Activated CD4-positive, alpha-beta T cell treated with anti-CD3 and anti-CD28 coated beads, Interleukin-10, Interleukin-2, amounts not matched to agents 100 ng/mL and 50 ng/mL, durations not matched to agents 16 hours and 8 hours (primary cell): Measurements from ENCODE around the gene MINDY2.
"Not testable (repeated sequence)": the region's sequence is repeated elsewhere in the genome, so short reads cannot be mapped to it uniquely, and the experiment has no call there.

Source experiments
- DNase-seq: peaks from one replicate; pipeline ENCODE4 v3.0.0-alpha.2; 2020

Gene MINDY2

DNA sequence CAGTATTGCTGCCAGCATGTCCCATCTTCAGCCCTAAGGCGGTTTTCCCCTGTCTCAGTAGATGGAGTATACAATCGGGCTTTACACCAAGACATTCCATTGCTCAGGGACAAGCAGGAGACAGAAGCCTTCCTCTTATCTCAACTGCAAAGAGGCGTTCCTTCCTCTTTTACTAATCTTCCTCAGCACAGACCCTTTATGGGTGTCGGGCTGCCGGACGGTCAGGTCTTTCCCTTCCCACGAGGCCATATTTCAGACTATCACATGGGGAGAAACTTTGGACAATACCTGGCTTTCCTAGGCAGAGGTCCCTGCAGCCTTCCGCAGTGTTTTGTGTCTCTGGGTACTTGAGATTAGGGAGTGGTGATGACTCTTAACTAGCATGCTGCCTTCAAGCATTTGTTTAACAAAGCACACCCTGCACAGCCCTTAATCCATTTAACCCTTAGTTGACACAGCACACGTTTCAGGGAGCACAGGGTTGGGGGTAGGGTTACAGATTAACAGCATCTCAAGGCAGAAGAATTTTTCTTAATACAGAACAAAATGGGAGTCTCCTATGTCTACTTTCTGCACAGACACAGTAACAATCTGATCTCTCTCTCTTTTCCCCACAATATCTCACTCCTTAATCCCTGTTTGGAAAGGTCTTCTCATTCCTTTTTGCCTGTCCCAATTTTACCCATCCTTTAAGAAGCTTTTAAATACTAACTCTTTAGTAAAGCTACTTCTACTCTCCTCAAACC lies 62.8 kb downstream of the MINDY2 start:
- not testable (repeated sequence) for DNase-seq

DNA sequence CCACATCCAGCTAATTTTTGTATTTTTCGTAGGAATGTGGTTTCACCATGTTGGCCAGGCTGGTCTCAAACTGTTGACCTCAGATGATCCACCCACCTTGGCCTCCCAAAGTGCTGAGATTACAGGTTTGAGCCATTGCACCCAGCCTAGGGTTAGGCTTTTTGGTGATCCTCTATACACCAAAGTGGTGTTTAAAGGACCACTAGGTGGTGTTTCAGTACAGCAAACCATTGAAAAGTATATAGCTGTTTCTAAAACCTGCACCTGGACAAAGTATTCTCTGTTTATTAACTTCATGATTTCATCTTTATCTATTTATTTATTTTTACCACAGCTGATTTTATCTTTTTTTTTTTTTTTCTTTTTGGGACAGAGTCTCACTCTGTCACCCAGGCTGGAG lies 68.4 kb downstream of the MINDY2 start:
- DNase-seq = peak; percentile 7

DNA sequence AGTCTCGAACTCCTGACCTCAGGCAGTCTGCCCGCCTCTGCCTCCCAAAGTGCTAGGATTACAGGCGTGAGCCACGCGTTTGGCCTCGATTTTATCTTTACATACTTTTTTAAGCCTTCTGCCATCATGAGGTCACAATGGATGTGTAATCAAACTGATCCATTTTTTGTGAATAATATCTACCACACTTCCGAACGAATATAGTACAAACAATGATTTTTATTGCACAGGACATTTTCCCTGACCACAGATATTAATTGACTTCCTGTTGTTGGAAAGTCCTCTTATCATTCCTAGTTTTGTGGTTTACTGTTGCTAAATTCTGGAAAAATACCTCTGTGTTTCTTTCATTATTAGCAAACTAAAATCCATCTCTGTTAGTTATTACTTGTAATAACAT lies 68.9 kb downstream of the MINDY2 start:
- DNase-seq = no peak

DNA sequence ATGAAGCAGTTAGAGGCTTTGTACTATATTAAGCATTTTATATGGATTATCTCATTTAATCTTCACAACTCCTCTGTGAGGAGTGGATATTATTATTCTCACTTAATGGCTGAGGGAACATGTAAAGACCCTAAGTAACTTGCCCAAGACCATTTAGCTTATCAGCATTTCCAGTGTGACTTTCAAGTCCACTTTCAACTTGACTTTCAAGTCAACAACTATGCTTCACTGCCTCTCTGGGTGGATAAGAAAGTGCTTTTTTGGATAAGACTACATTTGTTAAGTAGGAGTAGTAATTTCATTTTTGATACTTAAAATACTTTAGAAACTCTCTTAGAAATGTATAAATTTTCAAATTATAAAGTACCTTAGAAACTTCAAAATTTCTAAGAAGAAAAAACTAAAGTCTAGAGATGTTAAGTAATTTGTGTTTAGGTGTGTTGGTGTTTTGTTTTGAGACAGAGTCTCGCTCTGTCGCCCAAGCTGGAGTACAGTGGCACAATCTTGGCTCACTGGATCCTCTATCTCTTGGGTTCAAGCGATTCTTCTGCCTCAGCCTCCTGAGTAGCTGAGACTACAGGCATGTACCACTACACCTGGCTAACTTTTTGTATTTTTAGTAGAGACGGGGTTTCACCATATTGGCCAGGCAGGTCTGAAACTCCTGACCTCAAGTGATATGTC lies 71.8 kb downstream of the MINDY2 start:
- DNase-seq = no peak

DNA sequence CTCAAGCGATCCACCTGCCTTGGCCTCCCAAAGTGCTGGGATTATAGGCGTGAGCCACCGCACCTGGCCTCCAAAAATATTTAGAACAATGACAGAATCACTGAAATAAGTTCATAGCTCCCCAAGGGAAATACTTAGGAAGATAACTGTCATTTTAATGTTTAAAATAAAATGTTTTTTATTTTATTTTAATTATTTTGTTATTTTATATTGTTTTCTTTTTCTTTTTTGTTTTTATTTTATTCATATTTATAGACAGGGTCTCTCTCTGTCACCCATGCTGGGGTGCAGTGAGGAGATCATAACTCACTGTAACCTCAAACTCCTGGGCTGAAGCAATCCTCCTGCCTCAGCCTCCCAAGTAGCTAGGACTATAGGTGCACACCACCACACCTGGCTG lies 80.1 kb downstream of the MINDY2 start:
- DNase-seq = not testable (repeated sequence)

DNA sequence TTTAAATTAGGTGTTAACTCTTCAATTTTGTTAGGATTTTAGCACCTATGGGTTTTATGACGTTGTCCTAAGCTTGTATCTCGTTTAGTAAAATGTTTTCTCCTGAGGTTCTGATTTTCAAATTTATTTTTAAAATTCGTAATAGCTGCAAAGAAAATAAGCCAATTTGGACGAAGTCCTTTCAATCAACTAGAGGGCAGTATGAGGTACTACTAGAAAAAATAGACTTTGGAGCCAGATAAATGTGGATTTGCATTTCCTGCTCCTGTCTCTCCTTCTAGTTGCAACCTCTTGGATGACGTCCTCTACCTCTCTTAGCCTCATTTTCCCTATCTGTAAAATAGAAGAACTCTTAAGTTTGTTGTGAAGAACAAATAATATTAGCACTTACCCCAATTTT lies 81.2 kb downstream of the MINDY2 start:
- no peak for DNase-seq

DNA sequence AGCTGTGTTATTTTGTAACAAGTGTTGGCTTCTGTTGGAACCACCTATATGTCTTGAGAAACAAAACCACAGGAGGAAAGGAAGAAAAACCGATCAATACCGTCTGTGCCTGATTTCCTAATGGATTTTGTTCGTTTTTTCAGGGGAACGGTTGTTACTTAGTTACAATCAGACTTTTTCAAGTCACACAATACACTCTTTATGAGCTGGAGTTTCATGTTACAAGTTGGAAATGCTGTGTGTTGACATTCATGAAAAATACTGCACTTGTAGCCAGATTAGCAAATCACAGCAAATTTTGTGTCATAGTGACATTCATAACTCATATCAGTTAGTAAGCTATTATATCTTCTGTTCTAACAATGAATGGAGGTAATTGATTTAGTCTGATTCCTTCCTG lies 83.5 kb downstream of the MINDY2 start:
- DNase-seq = no peak

DNA sequence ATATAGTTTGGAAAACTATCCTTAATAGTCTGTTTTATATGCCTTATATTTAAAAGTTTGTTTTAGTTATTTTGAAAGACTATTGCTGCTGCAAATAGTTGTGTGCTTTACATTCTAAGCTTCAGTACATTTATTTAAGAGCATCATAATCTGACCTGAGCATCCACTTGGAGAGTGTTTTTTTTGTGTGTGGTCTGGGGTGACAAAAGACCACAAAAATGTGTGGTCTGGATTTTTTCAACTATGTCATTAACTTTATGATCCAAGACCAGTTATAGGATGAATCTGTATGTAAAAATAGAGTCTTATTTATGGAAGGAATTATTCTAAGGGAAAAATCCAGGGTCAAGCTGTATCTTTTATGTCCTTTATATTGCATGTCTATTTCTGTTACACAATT lies 85.0 kb downstream of the MINDY2 start:
- DNase-seq = no peak

DNA sequence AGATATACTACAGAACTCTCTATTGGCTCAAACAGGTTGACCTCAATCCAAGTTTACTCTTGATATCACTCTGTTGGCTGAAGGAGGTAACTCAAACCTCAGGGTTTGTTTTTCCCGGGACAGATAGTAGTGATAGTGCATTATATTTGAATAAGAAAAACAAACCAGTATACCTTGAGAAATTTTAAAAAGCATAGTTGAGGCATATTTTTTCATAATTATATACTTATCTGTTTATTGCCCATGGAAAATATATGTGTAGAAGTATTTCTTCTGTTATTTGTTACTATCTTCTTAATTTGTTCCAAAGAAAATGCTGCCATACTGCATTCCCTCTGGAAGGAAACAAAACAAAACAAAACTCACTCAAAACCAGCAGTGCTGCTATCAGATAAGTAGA lies 85.5 kb downstream of the MINDY2 start:
- not testable (repeated sequence) for DNase-seq

DNA sequence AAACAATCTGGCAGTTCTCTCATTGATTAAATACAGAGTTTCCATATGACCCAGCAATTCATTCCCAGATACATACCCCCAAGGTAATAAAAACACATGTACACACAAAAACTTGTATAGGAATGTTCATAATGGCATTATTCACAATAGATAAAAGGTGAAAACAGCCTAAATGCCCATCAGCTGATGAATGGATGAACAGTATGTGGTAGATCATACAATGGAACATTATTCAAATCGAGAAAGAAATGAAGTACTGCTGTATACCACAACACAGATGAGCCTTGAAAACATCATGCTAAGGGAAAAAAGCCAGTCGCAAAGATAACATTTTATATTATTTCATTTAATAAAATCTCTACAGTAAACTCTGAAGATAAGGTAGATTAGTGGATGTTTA lies 91.2 kb downstream of the MINDY2 start:
- no peak for DNase-seq

DNA sequence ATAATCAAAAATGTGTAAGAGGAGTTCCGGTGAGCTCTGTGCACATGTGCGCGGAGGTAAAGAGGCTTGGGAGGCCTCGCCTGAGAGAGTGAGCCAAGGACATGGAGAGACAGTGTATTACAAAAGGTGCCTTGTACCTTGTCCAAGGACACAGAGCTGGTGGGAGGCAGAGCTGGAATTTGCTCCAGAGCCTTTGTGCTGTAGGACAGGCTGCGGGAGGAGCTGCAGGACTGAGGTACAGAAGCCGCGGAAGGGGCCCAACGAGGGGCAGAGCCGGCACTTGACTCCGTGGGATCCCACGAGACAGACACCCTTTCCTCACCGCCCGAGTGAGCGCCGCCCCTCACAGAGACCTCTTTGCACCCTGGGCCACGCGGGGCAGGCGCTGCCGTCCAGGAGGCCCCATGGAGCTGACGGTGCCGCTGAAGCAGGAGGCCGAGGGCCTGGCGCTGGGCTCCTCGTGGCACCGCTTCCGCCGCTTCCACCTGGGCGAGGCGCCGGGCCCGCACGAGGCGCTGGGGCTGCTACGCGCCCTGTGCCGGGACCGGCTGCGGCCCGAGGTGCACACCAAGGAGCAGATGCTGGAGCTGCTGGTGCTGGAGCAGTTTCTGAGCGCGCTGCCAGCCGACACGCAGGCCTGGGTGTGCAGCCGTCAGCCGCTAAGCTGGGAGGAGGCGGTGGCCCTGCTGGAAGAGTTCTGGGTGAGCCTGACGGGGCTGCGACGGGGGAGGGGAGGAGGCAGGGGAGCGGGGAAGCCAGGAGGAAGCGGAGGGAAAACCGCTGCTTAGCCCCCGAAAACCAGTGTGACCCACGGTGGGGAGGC lies 93.7 kb downstream of the MINDY2 start:
- DNase-seq = no peak

DNA sequence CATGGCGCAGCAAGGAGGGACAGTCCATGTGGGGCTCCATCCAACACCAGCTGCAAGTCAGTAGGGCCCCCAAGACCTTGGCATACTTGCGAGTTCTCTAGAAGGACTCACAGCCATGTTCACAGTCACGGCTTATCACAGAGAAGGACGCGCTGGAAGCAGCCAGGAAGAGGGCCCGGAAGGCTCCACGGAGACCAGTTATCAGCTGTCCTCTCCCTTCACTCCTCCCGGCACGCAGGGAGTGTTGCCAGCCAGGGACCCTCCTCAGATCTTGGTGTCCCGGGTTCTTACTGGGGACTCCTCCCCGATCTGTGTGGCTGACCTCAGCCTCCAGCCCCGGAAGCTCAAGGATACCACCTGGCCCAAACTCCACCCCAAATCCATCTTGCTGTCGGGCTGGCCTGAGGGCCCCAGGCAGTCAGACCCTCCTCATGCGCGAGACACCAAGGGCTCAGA lies 94.4 kb downstream of the MINDY2 start:
- no peak for DNase-seq

DNA sequence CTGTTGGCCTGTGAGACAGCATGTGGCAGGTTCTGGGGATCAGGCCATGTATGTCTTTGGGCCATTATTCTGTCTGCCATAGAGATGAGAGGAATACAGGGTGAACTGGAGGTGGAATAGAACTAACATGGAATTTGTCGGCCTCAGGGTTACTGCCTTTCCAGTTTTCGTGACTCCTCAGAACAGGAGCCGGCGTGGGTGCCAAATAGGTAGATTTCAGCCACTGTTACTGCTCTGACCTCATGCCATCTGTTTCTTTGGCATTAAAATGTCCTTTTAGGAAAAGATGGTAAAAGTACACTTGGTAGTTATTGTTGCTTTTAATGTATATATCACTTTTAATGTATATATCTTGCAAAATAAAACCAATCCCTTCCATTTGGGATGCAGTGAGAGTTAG lies 96.8 kb downstream of the MINDY2 start:
- DNase-seq = no peak

DNA sequence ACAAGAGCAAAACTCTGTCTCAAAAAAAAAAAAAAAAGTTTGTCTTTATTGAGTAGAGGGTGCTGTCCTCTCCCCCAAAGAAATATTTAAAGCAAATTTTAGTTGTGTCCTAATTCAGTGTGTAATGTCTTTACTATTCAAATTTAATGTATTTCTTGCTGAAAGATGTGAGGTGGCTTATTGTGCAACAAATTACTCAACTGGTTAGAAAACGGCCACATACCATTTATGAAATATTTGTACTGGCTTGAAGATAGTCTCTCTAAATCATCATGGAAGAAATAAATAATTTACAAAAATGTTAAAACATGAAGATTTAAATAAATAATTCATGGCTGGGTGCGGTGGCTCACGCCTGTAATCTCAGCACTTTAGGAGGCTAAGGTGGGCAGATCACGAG lies 99.3 kb downstream of the MINDY2 start:
- DNase-seq = no peak

DNA sequence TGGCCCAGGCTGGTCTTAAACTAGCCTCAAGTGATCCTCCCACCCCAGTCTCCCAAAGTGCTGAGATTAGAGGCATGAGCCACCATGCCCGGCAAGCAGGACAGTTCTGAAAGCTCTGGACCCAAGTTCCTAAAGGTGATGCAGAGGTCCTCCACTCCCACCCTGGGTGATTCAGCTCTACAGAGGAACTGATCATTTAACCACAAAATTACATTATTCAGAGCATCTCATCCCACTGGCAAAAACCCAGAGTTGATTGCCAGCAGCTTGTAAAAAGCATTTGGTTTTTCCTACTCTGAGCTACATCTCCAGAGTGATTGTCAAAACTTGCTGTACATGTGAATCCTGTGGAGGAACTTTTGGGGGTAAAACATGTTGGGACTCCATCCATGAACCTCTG lies 102.2 kb downstream of the MINDY2 start:
- no peak for DNase-seq

DNA sequence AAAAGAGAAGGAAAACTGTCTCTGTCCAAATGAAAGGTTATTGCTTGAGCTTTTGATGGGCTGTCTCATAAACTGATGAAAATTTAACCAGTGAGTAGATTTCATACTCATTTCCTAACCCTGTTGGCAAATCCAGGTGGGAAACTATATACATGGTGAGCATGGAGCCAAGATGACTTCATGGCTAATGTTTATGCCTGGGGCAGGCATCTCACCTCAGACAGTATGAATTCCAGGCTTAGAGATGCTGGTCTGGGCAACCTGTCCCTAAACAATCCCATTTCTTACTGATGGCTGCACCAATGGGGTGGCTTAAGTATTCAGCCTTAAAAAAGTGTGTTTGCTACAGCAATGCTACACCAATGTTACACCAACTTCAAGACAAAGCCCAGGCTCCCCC lies 104.2 kb downstream of the MINDY2 start:
- DNase-seq = no peak

DNA sequence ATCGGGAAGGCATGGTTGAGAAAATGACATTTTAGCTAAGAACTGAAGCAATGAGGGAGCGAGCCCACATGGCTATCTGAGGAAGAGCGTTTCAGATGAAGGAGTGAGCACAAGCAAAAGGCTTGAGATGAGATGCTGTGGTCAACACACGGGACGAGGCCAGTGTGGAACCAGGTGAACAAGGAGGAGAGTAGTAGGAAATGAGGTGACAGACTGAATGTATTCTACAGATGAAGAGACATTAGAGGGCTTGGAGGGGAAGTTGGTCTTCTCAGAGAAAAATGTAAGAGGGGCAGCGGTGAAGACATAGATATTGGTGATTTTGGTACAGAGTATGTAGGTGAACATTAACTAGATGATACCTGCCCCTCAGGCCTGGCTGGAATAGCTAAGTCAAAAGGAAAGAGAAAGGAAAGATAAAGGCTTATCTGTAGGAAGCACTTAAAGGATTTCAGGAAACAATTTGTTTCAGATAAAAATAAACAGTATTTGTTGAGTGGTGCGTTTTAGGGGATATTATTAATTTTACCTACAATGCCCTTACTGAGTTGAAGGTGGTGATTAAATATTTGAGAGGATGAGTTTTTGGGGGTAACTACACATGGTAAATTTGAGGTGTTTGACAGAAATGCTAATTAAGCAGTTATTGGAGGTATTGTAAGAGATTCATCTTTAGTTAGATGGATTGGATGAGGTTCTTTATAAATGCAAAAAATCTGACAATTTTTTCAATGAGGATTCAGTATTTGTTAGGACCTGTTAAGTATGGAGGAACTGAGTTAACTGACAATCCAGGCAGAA lies 105.4 kb downstream of the MINDY2 start:
- DNase-seq = no peak

DNA sequence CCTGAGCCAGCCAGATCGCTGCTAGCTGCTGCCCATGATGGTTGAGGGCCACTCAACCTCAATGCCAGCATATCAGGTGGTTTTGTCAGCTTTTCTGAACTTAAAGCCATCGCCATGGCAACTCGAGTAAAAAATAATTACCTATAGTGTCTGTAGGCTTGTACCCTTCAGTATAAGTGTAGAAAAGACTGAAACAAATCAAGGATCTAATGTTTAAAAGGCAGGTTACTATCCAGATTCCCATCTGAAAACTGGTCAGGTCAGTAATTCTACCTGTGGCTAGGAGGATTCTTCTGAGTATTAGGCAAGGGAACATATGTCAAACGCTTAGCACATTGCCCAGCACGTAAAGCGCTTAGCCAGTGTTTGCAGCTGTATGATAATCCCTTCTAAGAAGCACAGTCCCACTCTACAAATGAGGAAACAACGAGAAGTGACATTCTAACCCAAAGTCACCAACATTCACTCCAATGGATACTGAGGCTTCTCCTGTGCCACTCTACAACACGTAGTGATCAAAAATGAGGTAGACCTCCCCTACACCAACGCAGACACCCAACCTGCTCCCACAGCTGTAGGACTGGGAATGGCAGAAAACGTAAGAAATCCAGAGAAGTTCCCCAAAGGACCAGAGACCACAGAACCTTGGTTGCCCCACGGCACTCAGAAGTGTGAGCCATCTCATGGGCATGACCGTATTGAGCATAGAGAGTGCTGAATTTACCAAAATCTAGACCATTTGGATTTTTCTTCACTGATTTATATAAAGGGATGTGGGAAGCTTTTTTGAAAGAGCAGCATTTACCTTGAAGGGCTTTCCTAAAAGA lies 107.1 kb downstream of the MINDY2 start:
- DNase-seq = no peak

DNA sequence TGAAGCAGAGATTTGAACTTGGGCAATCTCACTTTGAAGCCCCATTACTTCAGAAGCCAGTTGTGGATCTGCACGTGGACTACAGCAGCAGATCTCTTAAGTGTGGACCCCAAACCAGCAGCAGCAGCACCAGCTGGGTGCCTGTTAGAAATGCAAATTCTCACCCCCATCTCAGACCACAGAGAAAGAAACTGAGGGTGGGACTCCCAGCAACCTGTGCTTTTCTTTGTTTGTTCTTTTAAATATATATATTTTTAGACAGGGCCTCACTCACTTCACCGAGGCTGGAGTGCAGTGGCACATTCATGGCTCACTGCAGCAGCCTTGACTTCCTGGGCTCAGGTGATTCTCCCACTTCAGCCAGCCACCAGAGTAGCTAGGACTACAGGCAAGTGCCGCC lies 109.2 kb downstream of the MINDY2 start:
- DNase-seq = no peak

DNA sequence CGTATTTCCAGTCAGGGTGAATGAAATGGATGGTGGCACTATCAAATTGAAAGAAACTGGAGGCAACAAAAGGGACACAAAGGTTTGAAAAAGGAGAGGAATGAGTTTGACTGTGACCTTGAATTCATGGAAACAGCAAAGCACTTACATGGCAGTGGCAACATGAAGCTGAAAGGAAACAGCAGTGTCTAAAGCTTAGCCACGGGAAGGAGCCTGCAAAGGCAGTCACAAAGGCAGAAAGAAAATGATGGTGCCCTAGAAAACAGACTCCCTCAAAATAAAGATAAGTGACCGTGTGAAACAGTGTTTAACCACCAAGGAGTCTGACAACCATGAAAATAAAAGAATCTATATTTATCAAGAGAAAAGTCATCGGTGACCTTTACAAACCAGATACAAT lies 111.1 kb downstream of the MINDY2 start:
- no peak for DNase-seq

DNA sequence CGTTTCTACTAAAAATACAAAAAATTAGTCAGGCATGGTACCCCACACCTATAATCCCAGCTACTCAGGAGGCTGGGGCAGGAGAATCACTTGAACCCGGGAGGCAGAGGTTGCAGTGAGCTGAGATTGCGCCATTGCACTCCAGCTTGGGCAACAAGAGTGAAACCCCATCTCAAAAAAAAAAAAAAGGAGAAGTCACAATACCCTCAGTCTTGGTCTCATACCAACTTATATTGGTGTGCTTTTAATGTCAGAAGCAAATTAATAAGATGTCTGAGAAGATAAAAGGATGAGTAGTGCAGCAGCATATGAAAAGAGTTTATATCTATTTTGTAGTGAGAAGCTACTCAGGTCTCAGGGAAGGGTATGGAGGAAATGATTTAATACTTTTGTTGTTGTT lies 112.8 kb downstream of the MINDY2 start:
- not testable (repeated sequence) for DNase-seq

DNA sequence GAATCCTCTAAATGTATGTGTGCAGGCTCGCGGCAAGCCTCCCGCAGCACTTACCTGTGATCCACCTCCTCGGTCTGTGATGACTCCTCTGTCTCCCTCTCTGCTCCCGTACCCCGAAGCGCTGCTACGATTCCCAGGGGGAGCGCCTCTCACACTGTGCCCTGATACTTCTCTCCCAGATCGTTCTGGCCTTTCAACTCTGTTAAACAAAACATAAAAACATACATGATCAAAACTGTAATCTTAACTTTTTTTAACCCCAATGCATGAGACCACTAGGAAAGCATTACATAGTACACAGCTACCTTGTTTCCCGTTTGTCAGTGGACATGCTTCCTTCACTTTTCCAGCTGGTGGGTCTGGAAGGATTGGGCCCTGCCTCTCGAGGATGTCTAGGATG lies 115.8 kb downstream of the MINDY2 start:
- DNase-seq = no peak
